HG02642 (cell line): ENCODE data around the gene CCNY.

Experiments
- ATAC-seq: cut with Tn5 transposase; IDR thresholded peaks from one replicate; pipeline ENCODE4 v1.9.1; 2021; ENCODE audit warnings: mild to moderate bottlenecking; ENCODE audit not compliant: unreplicated experiment, poor library complexity

The CCNY gene

DNA sequence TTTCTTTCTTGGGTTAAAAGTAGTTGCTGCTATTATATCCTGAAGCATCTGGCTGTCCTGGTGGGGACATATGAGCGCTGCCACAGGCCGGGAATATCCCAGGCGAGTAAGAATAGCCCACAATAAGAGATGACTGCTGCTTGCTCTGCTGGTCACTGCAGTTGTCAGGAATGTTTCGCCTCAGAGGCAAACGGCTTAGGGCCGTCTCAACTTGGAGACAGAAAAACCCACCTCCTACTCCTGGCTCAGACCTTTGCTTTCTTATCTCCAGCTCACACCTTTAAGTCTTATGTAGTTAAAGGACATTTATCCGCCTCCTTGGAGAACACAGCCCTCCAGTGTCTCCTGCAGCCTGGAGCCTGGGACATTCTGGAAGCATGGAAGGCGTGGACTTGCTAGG is 268.9 kb downstream of the CCNY start, which contains the start of gene GJD4:
TSS of gene GJD4 (plus strand) at position 151 of the 400 bp plus-strand sequence. CDS start at position 378, 227 bp downstream.
- no peak for ATAC-seq

DNA sequence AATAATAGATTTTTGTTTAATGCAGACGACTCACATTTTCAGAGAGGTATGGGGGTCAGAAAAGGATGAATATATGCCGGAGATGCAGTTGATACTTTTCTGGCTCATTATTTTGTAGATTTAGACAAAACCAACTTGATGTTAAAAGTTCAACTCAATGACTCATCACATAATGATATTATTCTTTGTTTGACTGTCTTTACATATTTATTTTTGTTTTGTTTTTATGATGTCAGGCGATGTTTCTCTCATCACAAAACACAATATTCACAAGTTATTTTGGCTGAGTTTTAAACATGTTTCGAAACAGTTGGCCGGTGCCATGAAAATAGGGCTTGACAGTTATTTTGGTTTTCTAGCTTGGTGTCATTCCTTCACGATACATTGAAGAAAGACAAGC is 270.1 kb downstream of the CCNY start:
- no peak for ATAC-seq

DNA sequence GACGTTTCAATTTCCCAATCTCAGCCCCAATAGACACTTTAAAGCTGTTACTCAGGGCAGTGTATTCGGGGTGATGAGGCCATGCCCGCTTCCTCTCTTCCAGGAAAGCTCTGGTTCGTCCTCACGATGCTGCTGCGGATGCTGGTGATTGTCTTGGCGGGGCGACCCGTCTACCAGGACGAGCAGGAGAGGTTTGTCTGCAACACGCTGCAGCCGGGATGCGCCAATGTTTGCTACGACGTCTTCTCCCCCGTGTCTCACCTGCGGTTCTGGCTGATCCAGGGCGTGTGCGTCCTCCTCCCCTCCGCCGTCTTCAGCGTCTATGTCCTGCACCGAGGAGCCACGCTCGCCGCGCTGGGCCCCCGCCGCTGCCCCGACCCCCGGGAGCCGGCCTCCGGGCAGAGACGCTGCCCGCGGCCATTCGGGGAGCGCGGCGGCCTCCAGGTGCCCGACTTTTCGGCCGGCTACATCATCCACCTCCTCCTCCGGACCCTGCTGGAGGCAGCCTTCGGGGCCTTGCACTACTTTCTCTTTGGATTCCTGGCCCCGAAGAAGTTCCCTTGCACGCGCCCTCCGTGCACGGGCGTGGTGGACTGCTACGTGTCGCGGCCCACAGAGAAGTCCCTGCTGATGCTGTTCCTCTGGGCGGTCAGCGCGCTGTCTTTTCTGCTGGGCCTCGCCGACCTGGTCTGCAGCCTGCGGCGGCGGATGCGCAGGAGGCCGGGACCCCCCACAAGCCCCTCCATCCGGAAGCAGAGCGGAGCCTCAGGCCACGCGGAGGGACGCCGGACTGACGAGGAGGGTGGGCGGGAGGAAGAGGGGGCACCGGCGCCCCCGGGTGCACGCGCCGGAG is 271.4 kb downstream of the CCNY start:
- no peak for ATAC-seq

DNA sequence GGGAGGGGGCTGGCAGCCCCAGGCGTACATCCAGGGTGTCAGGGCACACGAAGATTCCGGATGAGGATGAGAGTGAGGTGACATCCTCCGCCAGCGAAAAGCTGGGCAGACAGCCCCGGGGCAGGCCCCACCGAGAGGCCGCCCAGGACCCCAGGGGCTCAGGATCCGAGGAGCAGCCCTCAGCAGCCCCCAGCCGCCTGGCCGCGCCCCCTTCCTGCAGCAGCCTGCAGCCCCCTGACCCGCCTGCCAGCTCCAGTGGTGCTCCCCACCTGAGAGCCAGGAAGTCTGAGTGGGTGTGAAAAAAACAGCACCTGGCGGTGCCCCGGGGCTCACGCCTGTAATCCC is 272.0 kb downstream of the CCNY start:
- ATAC-seq, result no peak

DNA sequence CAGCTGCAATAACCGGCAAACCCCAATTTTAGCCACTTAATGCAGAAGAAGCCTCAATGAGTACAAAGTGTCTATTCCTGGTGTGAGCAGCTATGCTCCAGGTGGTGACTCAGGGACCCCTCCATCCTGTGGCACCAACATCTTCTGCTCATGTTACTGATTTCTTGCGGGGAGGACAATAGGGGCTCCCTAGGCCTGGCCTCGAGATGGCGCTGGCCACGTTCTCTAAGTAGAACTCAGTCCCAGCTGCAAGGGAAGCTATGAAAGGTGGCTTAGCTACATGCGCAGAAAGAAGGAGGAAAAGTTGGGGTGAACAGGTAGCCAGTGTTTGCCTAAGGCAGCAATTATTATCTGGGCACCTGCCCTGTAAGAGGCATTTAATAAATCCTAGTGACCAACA is 275.4 kb downstream of the CCNY start:
- ATAC-seq, result no peak

DNA sequence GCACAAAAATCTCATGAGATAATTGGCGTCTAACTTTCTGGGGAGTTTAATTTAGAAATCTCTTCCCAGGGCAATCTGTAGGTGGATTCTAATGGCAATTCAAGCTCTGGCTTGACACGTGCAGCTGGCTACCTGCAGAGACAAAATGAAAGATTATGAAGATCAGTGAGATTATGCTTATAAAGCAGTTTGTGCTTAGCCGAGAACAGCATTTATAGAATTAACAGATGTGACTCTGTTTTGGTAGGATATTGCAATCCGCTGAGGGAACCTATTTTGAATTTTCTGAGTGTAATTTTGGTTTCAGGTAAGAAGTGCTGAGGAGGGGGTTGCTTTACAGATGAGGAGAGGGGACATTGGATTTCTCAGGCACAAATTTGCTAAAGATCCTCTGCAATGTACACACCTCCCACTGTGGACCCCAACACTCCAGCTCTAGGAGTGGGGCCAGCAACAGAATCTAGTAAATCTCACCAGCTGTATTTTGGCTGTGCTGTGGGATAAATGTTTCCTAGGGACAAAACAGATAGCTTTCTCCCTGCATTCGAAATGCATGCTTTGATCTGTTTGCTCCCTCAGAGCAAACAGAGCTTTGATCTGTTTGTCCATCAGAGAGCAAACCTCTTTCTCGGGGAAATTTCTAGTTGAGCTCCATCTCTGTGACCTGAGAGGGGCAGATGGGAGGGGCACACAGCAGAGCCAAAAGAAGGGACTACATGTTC is 276.2 kb downstream of the CCNY start:
- no peak for ATAC-seq

DNA sequence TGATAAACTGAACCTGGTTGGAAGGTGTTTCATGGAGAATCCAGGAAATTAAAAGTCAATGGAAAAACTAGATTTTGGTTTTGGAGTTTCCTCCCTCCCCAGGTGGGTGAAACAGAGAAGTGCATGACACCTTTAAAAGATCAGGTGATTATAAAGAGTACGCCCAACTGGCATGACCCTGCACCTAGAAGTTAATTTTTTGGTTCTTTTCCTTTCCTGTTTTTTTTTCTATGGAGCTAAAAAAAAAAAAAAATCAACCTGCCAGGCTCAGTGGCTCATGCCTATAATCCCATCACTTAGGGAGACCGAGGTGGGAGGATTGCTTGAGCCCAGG is 276.8 kb downstream of the CCNY start:
- ATAC-seq, result no peak

DNA sequence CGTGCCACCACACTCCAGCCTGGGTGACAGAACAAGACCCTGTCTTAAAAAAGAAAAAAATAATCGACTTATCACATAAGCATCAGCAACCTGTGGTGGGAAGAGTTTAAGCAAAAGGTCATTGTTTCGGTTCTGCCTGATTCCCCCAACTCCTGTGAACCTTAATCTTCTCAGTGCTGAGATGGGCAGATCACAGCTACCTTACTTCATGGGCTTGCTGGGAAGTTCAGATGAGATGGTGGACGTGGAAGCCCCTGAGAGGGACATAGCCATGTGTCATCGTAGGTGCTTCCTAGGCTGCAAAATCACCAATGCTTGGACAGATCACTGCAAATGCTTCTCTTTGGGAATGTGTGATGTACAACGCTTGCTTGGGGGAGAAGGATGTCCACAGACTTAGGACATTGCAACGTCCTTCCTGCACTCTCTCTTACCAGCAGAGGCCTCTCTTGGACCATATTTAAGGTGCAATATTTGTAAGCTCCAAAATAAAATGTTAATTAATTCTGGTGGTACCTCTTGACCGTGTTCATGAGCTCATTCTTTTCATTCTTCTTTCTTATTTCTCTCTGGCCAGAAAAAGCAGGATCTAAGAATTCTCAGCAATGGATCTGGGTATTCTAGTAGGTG is 277.4 kb downstream of the CCNY start:
- ATAC-seq, result no peak

DNA sequence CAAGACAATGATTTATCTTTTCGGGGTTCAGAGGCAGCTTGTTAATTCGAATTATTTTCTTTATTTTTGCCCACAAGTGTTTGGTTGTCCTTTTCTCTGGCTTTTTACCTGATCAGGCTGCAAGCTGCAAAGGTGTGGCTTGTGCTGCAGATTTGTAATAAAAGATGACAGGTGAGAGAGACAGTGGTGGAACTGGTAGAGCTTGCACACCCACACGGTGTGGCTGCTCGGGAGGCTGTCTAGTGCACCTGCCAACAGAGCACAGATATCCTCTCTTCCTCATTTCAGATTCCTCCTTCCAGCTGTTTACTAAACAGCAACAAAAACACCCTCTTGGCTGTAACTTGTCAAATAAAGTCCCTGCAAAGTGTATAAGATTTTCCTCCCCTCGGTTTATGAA is 278.0 kb downstream of the CCNY start:
- ATAC-seq, result no peak
